ENCODE data around the gene JMJD7.

The JMJD7 gene

DNA sequence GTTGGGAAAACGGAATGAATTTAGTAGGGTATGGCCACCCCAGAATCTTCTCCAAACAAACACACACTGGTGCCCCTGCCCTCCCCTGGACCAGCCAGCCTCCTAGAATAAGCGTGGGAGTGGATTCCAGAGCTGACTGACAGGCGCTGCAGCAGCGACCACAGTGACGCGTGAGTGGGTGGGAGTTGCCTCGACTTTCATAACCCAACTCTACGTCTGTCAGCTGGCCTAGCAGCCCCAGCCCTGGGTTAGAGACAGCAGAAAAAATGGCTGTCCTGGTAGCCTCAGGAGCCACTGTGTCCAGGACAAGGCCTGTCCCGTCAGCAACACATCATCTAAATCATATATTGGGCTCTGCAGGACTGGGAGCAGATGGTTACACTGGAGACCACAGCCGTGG lies 20.7 kb downstream of the JMJD7 start:
- FAIRE-seq: no peak

DNA sequence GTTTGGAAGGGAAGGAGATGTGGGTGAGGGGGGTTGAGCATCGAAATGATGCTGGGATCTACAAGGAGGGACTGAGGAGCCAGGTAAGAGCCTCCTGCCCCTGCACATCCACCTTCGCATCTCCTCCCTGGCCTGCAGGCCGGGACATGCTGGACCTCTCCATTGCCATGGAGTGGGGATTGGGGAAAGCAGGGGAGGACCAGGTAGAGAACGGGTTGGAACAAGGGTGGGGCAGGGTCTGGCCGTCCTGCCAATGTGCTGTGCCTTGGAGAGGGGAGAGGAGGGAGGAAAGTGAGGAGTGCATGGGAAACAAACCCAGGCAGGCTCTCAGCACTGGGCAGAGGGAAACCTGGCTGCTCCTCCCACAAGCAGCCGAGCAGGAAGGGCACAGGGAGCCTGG lies 21.3 kb downstream of the JMJD7 start:
- no peak for FAIRE-seq

- FAIRE-seq: no peak
Observed at GRCh38 chr15:41849861-41850260, 22.0 kb downstream of the JMJD7 start.

GRCh38 chr15:41850482-41851166 lies 22.7 kb downstream of the JMJD7 start:
- no peak for FAIRE-seq

DNA sequence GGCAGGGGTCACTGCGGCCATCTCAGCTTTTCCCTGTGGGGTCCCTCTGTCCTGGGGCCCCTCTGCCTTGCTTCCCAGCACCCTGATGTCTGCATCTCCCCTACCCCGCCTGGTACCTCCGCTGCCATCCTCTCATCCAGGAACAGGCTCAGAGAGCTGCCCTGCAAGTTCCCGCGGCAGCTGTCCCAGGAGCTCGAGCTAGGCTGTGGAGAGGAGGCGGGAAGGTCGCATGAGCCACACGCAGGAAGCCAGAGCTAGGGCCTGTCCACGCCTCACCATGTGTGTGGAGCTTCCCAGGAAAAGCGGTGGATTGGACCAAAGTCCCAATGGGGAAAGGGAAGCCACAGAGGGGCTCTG lies 23.3 kb downstream of the JMJD7 start:
- FAIRE-seq: no peak

DNA sequence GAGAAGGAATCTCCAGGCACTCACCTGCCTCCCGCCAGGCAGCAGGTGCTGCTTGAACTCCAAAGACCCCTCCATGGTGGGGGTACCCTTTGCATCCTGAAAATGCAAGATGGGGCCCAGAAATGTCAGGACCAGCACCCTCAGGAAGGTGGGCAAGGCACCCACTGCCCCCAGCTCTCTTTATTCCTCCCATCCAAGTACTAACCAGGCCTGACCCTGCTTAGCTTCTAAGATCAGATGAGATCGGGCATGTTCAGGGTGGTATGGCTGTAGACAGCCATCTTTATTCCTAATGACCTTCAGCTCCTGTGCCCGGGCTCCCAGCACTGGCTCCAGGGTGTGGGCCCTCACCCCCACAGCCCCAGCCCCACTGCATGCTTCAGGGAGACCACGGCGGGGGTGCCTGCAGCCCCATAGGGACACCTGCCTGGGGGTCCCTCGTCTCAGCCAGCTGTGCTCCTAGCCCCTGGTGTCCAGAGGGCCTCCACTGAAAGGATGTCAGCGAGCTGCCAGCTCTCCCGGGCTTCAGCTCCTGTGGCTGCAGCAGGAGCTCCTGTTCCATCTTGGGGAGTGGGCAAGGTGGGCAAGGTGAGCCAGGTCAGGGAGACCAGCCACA lies 24.0 kb downstream of the JMJD7 start:
- FAIRE-seq: no peak

DNA sequence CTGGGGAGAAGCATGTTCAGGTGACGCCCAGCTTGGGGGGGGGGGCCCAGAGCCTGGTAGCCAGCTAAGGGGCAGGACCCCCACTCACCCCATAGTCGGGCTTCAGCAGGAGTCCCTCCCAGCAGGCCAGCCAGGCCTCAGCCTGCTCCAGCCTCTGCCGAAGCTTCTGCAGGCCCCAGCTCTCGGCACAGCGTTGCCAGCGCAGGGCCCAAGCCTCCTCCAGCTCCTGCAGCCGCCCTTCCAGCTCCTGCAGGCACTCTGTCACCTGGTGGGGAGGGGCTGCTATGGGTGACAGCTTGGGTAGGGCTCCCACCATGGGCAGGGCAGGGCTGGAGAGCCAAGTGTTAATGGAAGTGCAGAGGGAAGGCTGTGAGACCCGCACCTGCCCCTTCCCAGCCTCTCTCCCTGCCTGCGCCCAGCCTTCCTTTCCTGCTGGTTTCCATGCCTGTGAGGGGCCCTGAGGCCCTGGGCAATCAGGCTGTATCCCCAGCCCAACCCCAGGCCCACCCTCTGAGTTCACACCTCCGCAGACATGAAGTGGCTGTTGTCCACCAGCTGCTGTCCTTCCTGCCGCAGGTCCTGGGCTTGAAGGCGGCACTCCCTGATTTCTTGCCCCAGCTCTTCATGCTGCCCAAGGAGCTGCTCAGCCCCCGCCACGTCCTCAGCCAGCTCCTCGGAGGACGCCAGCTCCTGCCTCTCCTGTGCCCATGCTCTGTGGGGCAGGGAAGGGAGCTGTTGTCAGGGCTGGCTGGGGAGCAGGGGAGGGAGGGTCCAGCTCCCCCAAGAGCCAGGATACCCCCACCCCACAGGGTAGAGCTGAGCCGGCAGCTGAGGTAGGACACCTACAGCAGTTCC lies 25.1 kb downstream of the JMJD7 start:
- FAIRE-seq: no peak

GRCh38 chr15:41853831-41854230 lies 25.9 kb downstream of the JMJD7 start:
- no peak for FAIRE-seq

DNA sequence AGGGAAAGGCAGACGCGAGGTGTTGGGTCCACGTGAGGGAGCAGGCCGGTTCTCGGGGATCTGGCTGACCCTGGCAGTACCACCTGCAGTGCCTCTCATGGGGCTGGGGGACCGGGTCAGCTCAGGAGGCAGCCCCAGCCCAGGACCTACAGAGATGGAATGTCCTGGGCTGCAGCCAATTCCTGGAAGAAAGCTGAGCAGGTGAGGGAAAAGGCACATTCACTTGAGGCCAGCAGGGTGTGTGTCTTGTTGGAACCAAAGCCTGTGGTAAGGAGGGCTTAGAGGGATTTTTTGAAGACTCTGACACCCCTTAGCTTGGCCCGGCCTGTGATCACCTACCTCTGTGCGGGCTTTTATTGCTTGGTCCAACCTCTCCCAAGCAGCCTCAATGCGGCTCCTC lies 26.6 kb downstream of the JMJD7 start:
- no peak for FAIRE-seq

GRCh38 chr15:41855261-41855961 lies 27.5 kb downstream of the JMJD7 start:
- FAIRE-seq: no peak

GRCh38 chr15:41856262-41856661 lies 28.4 kb downstream of the JMJD7 start:
- FAIRE-seq: no peak

DNA sequence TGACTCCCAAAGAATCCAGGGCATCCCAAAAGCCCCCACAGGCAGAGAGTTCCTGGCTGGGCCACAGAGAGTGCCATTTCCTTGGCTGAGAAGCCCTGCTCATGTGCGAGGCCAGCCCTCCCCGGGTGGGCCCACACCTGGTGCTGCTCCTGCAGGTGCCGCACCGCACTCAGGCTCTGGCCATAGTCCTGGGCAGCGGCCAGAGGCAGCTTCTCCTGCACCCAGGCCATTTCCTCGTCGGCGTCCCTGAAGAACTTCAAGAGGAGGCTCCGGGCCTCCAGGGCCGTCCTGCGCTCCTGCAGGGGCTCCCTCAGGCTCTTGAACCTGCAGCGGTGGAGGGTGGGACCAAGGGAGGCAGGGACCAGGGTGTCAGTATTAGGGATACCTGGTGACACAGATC lies 28.8 kb downstream of the JMJD7 start:
- FAIRE-seq: no peak

GRCh38 chr15:41857316-41857715 lies 29.4 kb downstream of the JMJD7 start:
- FAIRE-seq: no peak

DNA sequence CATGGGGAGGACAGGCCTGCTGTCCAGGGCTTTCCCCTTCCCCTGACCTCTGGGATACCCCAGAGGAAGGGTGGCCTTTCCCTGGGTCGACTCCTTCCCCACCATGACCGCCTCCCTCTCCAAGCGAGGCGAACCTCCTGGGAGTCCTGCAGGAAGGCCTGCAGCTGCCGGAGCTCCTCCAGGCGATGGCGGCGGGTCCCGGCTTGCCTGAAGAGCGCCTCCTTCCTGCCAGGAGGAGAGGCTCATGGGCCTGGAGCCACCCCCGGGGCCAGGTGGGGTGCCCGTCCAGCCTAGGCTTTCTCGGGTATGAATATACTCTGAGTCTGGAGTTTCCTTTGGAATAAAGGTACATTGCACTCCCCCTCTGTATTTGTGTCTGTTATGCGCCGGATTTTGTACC lies 30.9 kb downstream of the JMJD7 start:
- no peak for FAIRE-seq

DNA sequence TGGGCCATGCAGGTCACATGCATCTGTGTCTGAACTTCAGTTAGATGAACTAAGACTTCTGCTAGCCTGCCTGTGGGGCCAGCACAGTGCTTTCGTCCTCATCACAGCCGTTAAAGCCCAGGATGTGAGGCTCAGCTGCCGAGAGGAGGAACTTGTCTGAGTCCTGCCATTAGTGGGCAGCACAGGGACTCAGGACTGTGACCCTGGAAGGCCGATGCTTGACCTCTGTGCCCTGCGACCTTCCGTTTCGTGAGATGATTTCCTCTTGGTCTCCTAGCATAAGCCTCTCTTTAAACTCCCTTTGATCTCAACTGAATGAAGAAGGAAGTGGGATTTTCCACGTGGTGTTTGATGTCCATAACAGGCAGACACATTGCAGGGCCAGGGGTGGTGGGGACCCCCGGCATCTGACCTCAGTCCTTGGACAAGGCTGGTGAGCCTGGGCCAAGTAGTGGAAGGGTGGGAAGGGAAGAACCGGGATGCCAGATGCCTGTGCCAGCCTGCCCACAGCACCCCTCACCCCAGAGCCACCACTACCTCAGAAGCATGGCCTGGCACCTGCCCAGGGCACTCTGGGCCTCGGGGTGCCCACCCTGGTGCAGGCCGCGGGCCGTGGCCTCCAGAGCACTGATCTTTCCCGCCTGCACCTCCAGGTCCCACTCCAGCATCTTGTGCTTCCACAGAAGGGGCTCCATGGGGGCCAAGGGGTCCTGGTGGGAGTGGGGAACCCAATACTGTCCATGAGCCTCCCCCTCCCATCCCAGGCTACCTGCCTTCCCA lies 32.3 kb downstream of the JMJD7 start:
- no peak for FAIRE-seq

DNA sequence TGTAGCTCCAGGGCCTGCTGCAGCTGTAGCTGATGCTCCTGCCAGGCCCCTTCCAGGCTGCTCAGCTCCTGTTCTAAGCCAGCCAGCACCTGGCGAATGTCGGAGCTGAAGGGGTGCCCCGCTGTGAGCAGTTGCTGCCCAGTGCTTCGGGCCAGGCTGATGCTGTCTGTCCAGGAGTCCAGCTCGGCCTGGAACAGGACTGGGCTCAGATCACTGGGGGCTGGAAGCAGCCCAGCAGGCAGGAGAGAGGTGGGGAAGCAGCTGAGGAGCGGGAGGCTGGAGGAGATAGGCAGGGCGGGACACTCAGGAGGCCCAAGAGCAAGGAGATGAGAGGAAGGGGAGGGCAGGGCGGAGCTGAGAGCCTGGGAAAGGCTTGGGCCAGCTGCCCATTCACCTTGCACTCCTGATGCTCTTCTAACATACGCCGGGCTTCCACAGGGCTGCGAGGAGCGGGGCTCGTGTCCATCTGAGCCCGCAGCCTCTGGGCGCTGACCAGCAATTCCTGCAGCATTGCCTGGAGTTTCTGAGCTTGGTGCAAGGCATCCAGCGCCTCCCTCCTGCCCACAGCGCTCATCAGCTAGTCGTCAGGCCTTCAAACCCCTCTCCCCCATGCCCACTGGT lies 34.0 kb downstream of the JMJD7 start:
- FAIRE-seq: no peak

GRCh38 chr15:41862515-41863116 lies 34.7 kb downstream of the JMJD7 start:
- no peak for FAIRE-seq

GRCh38 chr15:41865490-41866055 lies 37.7 kb downstream of the JMJD7 start:
- FAIRE-seq: no peak

GRCh38 chr15:41866263-41866703 lies 38.4 kb downstream of the JMJD7 start:
- FAIRE-seq: no peak

DNA sequence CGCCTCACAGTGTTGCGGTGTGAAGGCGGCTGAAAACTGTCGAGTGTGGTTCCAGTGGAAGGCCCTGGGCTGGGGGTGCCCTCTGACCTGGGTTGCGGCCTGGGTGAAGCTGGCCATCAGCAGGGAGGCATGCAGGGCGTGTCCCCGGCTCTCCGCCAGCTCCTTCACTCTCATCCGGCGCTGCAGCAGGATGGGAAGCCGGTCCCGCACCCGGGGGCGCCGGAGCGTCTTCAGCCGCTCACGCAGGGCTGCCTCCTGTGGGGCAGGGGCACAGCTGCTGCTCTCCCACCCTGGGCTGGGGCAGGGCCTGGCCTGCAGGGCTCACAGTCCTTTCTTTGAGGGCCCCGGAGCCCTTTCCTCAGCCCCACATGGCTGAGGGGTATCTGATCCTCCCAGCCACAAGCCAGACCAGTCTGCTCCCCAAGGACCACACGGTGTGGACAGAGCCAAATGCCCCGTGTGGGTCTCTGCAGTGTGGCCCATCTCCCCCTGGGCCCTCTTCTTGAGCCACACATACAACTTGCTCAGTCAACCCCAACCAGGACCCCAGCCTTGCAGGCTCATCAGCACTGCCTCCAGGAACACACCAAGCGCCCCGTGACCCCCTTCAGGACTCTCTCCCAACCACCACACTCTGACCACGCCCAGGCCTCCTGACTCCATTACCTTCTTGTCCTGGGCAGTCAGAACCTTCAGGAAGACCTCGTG lies 39.1 kb downstream of the JMJD7 start:
- FAIRE-seq: no peak

DNA sequence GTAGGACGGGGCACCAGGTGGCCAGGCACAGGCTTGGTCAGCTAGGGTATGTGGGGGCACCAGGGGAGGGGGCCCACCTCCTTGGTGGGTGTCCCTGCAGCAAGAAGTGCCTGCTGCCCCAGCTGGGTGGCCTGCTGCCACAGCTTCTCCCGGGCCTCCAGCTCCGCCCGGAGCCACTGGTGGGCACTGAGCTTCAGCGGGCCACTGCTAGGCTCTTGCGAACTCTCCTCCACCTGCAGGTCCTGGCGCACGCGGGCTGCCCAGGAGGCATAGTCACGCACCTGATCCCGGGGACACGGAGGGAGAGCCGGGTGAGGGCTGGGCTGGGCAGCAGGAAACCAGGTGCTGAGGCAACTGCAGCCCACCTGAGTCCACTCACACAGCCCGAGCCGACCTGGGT lies 40.4 kb downstream of the JMJD7 start:
- FAIRE-seq: no peak

All from G401.6 (cell line).